Fibroblast of skin of left biceps (primary cell): ENCODE results near the gene GPR83.
"Not testable (repeated sequence)": the region's sequence is repeated elsewhere in the genome, so short reads cannot be mapped to it uniquely, and the experiment has no call there.

Experiments used
- DNase-seq, 2 experiments: peaks; one replicate each; pipeline ENCODE4 v3.0.0-alpha.2; 2013; ENCODE audit warnings: low read depth in 2 of 2

Gene GPR83

GRCh38 chr11:94400839-94401772 is at the start of gene GPR83:
Gene GPR83 (minus strand): TSS chr11:94401419. CDS start chr11:94401247, 172 bp downstream.
- DNase-seq, result no peak

GRCh38 chr11:94450048-94450447 is 48.8 kb upstream of the GPR83 start:
- peak; percentile 16 to 18 for DNase-seq

- peak in 1 of 2 experiments; percentile 15 for DNase-seq
These were observed 48.2 kb upstream of the GPR83 start for GRCh38 chr11:94449437-94449836.

- no peak for DNase-seq
These were observed 47.8 kb upstream of the GPR83 start for GRCh38 chr11:94449029-94449428.

DNA sequence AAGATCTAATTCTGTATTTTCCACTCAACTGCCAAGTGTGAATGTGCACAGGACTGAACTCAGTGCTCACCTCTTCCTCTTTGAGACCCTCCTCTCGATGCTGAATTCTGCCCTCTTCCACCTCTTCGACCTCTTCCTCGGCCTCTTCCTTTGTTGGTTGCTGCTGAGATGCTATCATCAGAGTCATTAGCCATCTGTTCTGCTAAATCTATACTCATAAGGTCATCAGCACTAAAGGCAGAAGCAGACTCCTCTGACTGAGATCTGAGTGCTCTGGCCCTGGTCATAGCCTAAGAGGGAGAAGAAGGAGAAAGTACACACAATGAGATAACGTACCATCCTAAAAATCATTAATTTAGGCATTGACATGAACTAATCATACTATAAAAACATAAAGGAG is 45.9 kb upstream of the GPR83 start:
- no peak for DNase-seq

DNA sequence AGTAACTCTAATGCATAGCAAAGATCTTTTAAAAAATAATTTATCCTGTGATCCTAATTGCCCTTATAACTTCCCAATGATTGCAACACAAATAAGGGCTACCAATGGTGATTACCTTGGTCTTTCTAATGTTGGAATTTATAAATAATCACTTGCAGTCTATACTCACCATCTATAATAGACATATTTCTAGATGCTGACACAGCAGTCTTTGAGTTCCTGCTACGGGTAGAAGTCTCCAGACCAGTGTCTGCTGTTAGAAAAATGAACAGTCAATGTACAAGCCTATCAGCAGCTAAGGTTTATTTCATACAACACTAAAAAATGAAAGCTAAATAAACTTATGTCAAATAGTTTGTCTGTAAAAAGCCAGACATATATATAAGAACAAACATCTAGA is 44.4 kb upstream of the GPR83 start:
- no peak for DNase-seq

DNA sequence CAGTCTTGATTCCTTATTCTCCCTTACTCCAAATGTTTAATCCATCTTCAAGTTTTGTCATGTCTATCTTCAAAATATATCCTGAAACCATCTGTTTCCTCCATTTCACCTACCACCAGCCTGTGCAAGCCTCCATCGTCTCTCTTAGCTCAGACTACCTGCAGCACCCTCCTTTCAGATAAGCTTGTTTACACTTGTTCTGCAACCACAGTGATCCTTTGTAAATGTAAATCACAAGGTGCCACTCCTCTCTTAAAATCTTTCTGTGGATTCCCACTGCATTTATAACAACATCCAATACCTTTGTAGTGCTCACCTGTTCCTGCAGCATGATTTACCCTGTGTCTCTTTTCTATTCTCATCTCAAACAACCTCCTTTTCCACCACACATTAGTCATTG is 31.8 kb upstream of the GPR83 start:
- no peak for DNase-seq

GRCh38 chr11:94424662-94425061 is 23.4 kb upstream of the GPR83 start:
- no peak for DNase-seq

DNA sequence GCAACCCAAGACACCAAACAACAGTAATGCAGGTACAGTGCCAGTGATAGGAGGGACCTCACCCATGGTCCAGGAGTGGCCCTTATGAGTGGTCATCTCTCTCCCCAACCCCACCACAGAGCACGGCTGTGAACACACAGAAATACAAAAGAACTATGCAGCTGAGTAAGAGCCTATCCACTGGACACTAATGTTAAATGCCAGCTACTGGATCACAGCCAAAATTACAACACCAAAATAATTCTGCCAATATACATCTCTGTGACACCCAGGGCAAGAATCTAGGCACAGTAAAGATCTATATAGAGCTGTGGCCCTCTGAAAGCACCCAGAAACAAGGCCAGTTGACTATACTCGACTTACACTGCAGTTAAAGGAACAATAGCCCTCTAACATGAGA is 22.8 kb upstream of the GPR83 start:
- no peak for DNase-seq

DNA sequence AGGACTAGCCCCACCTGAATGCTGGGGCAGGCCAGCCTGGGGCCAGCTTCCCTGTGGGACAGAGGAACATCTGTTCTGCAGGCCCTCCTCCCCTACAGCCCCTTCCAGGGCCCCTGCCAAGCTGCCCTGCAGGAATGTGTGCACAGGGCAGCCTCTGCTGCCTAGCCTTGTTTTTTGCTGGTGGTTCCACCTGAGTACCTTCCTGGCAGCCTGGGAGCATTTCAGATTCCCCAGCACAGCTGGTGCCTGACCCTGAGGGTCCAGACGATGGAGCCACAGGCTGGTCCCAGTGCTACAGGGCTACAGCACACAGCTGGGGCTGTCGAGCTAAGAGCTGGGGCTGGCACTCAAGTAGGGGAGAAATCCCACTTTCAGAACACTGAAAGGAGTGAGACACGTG is 22.3 kb upstream of the GPR83 start:
- no peak for DNase-seq

DNA sequence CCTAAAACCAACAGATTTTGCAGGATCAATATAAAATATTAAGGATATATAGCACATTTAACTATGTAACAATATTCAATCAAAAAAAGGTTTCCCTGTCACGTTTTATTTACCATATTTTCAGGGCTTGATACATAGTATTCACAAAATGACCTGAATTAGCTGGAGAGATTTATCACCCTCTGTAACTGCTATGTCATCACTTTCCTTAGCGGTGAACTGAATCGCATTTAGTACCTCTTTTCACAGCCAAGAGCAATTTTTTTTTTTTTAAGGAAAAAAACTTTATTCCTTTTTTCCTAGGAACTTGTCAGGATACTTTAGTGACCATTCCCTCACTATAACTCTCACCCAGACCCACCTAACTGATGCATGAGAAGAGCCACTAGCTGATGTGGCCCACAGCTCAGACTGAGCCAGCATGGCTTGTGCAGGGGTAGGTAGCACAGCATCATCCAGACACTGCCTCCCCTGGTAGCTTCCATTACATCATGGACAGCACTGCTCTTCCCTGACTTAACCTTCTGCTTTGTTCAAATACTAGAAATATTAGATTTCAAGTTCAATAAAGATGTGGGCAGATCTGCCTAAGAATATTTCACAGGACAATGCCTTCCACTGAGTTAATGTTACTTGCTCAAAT is 17.0 kb upstream of the GPR83 start:
- no peak for DNase-seq

DNA sequence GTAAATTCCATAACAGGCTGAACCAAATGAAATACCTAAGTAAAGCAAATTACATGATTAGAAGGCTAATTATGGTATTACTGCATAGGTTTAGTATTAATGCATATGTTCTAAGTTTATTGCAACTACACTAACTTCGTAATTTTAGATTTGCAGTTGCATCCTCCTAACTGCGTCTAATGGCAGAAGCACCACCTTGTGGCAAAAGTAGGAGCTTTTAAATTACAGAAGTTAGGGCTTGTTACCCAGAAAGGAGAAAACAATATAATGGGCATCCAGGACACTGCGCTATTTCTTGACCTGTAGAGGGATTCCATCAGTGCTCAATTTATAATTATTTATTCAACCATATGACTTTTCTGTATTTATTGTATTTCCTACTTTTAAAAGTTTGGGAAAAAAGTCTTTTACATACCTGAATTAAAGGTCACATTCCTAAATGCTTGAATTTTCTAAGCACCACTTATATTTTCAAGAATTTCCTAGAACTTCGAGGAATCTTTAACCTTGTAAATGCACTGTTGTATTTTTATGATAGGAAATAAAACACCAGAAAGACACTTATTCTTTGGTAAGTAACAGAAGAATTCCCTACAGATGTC is 16.3 kb upstream of the GPR83 start:
- peak in 1 of 2 experiments; percentile 21 for DNase-seq

DNA sequence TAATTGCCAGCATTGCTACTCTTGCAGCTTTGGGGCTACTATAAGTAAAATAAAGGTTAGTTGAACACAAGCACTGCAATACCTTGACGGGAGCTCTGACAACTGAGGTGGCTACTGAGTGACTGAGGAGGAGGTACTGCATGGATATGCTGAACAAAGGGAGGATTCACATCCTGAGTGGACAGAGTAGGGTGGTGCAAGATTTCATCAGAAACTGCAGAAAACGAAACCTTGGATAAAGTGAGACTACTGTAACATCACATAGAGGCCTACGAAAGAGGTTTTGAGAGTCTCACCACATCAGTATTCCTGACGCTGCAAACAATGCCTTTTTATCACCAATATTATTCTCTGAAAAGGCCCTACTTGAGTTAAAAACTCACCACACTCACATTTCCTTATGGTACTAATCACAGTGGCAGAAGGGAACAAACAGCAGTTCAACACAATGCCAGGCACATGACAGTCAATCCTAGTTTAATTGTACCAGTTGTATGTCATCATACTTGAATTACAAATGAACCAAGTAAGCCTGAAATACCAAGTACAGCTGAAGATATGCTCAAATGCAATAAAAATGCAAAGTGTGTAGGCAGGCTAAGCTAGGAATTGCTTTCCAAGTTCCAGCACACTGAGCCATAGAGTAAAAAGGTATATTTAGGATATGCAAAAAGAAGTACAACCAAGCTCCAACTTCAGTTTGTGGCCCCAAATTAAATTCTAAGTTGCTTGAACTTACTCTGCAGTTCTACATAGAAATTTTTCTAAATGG is 4.0 kb upstream of the GPR83 start:
- no peak for DNase-seq

GRCh38 chr11:94402355-94402754 is 1.1 kb upstream of the GPR83 start:
- DNase-seq, result no peak

DNA sequence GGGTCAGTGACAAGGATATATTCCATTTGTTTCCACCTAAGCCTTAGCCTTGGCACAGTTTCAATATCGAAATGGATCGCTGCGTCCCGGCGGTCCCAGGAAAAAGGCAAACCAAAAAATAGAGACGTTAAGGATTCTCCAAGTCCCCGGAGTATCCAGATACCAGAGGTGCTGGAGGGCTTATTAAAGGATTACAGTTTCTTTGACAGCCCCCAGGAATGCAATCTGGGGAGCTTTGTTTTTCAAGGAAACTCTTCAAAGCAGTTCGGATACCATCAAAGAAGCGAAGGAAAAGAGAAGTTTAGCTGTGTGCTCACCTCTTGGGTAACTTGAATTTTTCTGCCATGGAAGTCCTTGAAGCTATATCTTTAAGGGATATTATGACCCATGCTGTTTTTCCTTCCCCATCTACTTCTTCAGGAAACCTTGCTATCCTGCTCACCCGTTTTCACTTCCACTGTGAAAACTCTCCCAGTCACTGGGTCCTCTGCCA is 600 bp upstream of the GPR83 start:
- DNase-seq, result no peak

DNA sequence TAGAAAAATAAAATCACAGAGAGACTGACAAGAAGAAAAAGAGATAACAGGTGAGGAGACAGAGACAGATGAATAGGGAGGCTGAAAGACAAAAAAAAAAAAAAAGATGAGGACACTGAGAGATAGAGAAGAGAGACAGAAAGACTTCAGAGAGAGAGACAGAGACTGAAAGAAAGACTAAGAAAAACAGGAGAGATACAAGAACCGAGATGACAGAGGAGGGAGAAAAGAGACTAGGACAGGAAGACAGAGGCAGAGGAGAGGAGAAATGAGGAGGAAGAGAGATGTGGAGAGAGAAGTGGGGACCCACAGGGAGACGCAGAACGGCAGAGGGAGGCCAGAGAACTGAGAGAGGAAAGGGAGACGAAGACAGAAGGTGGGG is 771 bp downstream of the GPR83 start:
- no peak for DNase-seq

DNA sequence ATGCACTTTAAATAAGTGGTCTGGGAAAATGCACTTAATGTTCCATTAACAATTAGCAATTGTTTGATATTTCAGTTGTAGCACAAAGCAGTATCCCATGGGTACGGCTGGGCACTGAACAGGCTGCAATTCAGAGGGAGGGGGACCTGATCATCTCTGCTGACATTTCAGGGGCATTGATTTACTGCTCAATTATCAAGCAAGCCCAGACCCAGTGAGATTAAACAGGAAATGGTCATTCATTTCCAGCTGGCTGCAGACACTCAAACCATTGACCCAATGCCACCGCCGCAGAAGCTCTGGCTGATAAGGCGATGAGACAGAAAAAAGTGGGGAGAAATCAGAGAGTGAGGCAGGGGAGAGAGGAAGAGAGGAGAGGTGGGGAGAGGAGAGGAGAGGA is 1.2 kb downstream of the GPR83 start:
- no peak for DNase-seq

DNA sequence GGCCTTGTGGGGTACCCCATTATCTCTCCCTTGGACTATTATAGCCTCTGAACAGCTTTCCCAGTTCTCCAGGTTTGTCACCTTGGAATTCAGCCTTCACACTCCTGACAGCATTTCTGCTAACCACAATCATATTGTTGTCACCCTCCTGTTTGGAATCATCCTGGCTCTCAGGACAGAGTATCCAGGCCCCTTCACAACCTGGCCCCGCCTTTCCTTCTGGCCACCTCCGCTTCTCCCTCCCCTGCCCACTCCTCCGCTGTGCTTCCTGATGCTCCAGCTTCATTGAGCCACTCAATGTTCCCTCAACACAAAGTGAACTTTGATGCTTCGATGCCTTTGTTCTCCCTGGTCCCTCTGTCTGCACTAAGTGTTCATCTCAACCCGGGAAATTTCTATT is 3.1 kb downstream of the GPR83 start:
- no peak for DNase-seq

DNA sequence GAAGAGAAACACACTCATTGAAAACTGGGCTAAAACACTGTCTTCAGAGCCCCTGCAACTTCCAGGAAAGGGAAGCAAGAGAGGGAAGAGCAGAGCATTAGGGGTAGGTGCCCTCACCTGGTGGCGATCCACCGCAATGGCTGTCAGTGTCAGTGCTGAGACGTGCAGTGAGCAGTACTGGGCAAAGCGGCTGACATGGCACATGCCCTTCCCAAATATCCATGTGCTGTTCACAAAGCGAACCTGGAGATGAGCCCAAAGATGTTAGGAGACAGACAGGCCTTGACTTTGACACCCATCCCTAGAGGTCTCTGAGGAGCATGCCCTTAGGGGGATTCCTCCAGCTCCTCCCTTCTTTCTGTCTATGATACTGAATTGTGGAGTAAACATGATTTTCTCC is 4.9 kb downstream of the GPR83 start:
- DNase-seq, result no peak

GRCh38 chr11:94391937-94392336 is 9.3 kb downstream of the GPR83 start:
- not testable (repeated sequence) for DNase-seq

DNA sequence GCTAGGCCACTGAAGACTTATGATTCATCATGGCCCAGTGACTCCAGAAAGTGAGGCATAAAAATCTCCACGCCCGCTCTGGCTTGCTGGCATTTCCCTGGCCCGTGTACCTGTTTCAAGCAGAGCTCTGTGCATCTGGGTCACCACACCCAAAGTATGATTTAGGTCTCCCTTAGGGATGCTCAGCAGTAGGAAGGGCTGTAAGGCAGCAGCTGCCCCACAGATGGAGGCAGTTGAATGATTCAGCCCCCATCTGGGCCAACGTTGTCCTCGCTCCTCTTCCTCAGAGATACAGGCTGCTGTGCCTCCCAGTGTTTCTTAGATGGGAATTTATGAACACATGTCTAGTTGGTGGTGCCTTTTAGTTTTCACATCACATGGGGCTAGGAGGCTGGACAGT is 21.6 kb downstream of the GPR83 start:
- DNase-seq, result no peak

GRCh38 chr11:94376841-94377240 is 24.4 kb downstream of the GPR83 start:
- DNase-seq, result no peak
